ENCODE results near the gene PXDN.

GRCh38 chr2:1633092-1633671 is 111.1 kb downstream of the PXDN start:
- TF ChIP-seq ZNF274 (IDR thresholded peaks at IDR 0.05; ENCODE audit: low read depth, low read length) (no peak), YY1 (IDR thresholded peaks at IDR 0.05; ENCODE audit: insufficient read depth, insufficient read length) (no peak), SUZ12 (IDR thresholded peaks at IDR 0.05; ENCODE audit: extremely low read depth, insufficient read depth, insufficient read length) (no peak)

Measured in NT2/D1 (cell line).